Stimulated activated naive CD4-positive, alpha-beta T cell treated with Interleukin-2 at 50 U/mL for 16 hours (primary cell): ENCODE measurements around the gene CLIP1.
"Not testable (repeated sequence)": the region's sequence is repeated elsewhere in the genome, so short reads cannot be mapped to it uniquely, and the experiment has no call there.

Experiments
- DNase-seq: peaks from one replicate; lab custom pipeline; 2025; lab: John Stamatoyannopoulos, UW

Gene CLIP1

DNA sequence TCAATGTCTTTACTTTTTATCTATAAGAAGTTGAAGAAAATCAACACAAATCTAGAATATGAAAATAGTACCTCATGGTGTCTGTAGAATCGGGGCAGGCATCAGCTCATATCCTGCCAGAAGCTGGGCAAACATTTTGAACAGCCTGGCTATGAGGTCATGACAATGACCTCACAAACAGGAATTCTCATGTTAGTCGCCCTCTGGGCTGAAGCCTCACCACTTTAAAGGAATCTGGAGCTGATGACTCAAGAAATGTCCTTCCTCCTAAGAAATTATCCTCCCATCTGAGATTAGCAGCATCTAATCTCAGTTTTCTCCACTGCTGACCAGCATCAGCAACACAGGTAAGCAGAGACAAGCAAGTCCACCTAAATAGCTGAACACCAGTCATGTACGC lies 27.1 kb downstream of the CLIP1 start:
- DNase-seq = no peak

DNA sequence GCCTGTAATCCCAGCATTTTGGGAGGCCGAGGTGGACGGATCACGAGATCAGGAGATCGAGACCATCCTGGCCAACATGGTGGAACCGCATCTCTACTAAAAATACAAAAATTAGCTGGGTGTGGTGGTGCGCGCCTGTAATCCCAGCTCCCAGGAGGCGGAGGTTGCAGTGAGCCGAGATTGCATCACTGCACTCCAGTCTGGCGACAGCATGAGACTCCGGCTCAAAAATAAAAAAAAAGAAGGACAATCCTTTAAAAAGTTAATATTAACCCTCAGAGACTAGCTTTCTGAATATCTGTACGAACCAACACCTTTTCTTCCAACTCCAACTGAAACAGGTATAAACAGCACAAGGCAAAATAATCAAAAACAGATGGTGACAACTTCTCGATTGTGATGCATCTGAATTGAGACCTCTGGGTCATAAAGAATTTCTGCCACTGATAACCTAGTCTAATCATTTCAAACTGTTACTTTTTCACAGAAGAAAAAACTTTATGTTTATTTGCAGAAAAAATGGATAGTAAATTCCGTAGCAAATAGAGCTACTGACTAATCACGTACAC lies 27.8 kb downstream of the CLIP1 start:
- DNase-seq = no peak

DNA sequence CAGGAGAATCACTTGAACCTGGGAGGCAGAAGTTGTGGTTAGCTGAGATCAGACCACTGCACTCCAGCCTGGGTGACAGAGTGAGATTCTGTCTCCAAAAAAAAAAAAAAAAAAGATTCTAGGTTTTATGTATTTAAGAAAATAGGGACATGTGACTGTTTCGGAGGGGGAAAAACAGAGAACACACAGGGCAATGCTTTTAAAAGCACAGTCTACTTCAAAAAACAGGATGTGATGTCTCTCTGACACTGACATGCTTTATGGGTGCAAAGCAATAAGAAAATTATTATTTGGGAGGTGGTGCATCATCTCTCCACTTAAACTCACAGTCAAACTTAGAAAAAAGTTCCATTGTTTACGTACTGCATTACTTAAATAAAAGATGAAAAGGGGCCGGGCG lies 28.7 kb downstream of the CLIP1 start:
- DNase-seq = no peak

DNA sequence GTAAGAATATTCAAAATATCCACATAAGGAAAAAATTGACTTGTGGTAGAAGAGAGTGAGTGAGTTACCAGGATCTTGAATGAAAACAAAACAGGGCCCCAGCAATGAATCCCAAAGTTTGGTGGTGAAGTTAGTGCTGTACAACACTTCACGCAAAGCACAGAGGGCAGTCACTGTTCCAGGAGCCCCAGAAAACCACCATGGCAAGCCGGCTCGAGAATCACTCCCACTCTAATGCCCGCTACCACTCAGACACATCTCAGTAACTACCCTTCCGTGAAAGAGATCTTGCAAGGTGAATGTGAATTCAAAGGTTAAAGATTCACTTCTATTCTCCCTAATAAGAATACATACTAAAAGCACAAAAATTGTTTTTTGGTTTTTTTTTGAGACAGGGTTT lies 30.1 kb downstream of the CLIP1 start:
- no peak for DNase-seq

DNA sequence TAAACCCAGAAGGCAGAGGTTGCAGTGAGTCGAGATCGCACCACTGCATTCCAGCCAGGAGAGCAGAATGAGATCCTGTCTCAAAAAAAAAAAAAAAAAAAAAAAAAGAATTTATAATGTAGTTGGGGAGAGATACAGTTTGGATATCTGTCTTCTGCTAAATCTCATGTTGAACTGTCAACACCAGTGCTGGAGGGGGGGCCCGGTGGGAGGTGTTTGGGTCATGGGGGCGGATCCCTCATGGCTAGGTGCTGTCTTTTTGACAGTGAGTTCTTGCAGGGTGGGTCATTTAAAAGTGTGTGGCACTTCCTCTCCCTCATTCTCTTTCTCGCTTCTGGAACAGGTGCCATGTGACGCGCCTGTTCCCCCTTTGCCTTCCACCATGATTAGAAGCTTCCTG lies 32.8 kb downstream of the CLIP1 start:
- DNase-seq = no peak

DNA sequence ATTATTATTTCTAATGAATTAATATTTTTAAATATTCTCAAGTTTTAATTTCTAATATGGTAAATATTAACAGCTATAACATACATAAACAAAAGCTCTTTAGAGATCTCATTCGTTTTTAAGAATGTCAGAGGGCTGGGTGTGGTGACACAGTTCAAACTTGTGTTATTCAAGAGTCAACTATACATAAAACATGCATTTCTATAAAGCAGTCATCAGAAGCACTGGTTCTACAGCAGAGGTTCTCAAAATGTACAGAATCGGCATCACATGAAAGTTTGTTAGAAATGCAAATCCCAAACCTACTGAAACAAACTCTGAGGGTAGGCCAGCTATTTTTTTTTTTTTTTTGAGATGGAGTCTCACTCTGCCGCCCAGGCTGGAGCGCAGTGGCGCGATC lies 34.6 kb downstream of the CLIP1 start:
- DNase-seq = no peak

DNA sequence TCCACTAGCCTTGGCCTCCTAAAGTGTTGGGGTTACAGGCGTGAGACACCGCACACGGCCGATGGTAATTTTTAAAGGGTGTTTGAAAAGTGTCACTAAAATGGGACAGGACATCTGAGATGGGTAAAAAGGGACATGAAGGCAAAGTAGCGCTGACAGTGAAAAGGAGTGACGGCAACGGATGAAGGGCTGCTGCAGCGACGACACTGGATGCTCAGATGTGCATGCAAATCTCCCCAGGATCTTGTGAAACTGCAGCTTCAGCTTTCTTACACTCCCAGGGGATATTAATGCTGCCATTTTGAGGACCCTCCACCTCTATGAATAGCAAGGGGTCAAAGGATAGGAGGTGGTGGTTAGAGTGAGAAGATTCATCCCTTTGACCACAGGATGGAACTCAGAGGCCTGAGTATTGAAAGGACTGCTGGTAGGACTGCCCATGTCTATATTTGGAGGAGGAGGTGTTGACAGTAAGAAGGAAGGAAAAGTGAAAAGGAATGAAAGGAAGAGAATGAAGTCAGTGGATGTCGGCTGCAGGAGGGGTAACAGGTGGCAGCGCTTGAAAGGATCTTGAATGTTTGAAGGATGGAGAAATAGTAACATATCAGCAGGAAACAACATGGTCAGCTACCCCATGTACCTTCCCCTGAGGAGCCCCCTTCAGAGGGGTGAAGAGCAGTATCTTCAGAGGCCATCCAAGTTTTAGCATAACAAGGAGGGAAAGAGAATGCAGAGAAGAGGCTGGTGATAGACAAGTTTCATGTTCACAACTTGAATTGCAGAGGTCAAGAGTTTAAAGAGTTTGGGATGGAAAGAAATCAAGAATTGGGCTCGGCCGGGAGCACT lies 37.1 kb downstream of the CLIP1 start:
- no peak for DNase-seq

DNA sequence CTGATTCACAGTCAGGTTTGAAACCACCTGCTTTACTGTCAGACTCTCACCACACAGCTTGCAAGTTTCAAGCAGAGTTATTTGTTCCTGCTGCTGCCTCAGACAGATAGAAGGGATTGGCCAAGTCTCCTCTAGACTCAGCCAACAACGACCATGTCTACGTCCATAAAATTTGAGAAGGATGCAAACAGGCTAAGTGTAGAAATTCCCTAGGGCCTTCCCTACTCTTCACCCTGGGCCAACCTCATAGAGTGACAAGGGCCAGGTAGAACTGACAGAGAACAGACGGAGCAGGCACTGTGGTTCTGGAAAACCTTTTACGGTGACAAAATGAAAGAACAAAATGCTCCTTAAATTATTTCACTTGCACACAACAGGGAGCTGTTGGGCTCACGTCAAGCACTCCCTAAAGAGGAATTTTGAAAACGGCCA lies 39.5 kb downstream of the CLIP1 start:
- no peak for DNase-seq

DNA sequence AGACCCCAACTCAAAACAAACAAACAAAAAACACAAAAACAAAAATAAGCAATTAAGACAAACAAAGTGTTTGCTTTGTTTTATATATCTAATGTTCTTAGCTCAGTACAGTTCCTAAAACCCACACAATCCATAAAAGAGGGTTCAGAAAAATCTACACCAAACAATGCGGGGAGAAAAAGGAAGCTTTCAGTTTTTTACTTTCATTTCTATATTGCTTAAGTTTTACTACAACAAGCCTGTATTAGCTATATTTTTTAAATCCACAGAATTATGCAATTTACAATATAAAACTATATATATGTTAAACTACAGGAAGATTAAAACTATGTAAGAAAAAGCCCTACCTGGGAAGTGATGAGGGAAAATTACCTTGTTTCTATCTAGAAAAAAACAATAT lies 41.4 kb downstream of the CLIP1 start:
- DNase-seq = no peak

DNA sequence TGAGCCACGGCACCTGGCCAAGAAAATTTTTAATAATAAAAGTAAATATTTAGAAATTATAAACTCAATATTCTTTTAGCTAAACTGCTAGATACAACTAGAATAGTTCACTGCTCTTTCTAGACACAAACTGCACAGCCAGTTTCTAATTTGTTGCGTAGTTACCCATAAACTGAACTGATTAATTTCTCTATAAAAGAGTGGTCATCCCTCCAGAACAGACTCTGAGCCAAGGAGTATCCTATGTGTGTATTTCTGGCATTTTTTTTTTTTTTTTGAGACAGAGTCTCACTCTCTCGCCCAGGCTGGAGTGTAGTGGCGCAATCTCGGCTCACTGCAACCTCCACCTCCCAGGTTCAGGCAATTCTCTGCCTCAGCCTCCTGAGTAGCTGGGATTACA lies 45.7 kb downstream of the CLIP1 start:
- not testable (repeated sequence) for DNase-seq

DNA sequence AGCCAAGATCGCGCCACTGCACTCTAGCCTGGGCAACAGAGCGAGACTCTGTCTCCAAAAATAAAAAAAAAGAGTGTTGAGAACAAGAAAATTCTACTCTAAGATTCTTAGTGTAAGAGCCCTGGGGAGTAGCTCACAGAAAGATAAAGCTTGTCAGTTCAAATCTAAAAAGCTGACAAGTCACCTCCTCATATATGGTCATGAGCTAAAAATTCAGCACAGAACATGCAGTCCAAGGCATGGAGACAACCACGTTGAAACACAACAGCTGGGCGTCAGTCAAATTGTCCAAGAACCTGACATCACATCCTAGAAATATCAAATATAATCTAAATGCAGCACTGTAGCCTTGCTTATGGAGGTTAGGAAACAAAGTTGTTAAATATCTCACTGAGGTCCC lies 47.8 kb downstream of the CLIP1 start:
- no peak for DNase-seq

DNA sequence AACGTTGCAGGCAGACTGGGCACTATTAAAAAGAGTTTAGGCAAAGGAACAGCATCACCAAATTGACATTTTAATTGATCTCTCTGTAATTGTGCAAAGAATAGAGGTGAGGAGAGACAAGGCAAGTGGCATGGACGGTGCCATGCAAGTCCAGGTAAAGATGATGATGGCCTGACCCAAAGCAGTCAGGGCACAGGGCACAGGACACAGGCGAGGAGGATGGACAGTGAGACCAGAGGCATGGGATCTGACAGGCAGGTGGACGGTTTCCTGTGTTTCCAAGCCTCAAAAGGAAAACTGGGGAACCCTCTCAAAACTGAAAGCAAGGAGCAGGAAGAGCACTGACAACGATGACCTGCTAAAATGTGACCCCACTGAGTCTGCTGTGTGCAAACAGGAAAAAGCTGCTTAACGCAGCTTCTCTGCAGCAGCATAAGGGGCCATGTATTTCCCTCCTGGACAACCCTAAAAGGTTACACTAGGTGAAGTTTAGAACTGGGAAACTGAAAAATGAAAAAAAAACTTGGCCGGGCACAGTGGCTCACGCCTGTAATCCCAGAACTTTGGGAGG lies 50.9 kb downstream of the CLIP1 start:
- DNase-seq = no peak

DNA sequence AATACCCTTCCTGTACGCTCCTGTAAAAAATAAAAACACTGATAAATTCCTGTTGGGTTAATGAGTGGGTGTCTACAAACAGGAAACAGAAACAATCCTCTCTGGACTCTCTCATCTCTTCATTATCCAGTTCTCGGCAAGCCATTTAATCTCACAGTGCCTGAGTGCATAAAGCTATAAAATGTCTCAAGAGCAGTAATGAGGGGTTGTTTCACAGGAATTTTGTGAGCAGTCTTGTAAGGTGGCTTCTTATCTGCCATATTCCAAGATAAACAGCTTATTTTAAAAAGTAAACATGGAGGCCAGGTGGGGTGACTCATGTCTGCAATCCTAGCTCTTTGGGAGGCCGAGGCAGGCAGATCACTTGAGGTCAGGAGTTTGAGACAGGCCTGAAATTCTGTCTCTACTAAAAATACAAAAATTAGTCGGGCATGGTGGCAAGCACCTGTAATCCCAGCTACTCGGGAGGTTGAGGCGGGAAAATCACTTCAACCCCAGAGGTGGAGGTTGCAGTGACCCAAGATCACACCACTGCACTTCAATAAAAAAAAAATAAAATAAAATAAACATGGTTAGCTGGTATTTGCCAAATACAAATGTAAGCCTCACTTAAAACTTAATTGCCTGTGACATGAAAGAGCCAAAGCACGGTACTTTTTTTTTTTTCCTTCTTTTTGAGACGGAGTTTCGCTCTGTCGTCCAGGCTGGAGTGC lies 54.0 kb downstream of the CLIP1 start:
- no peak for DNase-seq

DNA sequence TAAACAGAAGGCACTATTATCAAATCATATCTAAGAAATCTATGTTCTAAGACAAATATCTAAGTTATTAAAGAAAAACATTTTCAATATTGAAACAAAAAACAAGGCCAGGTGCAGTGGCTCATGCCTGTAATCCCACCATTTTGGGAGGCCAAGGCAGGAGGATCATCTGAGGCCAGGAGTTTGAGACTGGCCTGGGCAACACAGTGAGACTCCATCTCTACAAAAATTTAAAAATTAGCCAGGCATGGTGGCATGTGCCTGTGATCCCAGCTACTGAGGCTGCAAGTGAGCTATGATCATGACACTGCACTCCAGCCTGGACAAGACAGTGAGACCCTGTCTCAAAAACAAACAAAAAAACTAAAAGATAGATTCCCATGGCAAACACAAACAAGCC lies 54.8 kb downstream of the CLIP1 start:
- not testable (repeated sequence) for DNase-seq

DNA sequence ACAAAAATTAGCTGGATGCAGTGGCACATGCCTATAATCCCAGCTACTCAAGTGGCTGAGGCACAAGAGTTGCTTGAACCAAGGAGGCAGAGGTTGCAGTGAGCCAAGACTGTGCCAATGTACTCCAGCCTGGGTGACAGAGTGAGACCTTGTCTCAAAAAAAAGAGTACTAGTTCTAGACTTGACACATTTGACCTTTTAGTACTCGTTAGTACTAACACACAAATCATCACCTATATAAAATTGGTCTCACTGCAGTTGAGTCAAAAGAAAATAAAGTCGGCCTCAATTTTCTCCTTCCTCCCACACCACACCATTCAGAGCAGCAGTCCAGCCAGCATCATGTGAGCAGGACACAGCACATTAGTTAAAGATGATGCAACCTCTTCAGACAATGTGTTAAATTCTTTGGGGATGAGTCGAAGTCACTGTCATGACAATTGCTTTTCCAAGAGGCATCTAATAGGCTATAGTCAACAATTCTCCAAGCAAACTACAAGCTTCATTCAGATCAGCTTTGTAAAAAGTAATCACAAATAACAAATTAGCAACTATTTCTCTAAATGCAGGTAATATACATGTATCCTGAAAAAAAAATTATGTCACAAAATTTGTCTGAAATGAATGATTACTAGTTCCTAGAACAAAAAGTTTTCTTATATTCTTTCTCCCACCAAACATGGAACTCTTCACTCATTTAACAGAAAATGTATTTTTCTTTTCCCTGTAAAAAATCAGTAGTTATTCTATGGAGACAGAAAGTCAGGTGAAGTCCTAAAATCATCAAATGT lies 55.6 kb downstream of the CLIP1 start:
- DNase-seq = no peak

DNA sequence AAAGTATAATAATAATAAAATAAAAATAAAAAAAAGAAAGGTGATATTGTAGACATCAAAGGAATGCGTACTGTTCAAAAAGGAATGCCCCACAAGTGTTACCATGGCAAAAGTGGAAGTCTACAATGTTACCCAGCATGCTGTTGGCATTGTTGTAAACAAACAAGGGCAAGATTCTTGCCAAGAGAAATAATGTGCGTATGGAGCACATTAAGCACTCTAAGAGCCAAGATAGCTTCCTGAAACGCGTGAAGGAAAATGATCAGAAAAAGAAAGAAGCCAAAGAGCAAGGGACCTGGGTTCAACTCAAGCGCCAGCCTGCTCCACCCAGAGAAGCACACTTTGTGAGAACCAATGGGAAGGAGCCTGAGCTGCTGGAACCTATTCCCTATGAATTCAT lies 57.2 kb downstream of the CLIP1 start:
- not testable (repeated sequence) for DNase-seq

DNA sequence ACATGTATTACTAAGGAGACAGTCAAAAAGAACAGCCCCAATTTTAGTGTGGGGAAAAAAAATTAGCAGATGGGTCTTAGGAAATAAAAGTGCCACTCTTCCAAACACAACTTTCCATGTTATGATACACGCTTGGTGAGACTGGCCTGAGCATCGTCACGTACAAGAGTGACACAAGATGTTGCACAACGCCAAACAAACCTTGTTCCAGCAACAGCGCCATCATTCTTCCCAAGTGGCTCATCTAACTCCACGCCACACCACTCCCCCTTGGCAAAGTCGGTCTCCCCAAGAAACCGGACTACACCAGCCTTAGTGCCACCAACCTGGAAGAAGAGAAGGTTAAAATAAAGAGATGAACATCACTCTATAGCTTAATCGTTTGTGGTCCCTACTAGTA lies 58.7 kb downstream of the CLIP1 start:
- DNase-seq = no peak

DNA sequence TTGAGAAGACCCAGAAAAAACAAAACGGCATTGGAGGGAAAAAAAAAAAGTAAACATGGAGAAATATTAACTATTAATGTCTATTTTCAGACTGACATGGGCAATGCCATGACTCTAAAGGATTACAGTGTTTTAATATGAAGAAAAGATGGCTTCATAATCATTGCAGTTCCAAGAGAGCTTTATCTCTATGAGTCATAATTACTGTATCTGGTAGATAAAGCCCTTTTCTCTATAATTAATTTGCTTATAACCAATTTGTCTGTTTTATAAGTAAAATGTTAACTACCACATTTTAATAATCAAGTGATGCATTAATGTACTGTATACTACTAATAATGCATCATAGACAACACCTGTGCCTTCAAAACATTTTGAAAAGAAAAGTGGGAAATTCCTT lies 59.7 kb downstream of the CLIP1 start:
- no peak for DNase-seq

DNA sequence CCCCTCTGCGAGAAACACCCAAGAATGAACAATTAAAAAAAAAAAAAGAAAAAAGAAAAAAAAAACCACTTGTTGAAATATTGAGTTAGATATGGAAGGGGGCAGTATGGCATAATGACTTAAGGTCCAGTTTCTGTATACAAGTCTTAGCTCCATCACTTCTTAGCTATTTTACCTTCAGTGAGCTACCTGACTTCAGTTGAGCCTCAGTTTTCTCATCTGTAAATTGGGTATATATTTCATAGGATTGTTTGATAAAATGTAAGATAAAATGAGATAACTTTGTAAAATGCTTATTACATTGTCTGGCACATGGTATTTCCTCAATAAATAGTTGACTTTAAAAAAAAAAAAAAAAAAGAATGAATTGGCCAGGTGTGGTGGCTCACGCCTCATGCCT lies 64.1 kb downstream of the CLIP1 start:
- not testable (repeated sequence) for DNase-seq

DNA sequence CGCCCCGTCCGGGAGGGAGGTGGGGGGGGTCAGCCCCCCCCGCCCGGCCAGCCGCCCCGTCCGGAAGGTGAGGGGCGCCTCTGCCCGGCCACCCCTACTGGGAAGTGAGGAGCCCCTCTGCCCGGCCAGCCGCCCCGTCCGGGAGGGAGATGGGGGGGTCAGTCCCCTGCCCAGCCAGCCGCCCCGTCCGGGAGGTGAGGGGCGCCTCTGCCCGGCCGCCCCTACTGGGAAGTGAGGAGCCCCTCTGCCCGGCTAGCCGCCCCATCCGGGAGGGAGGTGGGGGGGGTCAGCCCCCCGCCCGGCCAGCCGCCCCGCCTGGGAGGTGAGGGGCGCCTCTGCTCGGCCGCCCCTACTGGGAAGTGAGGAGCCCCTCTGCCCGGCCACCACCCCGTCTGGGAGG lies 64.9 kb downstream of the CLIP1 start:
- DNase-seq = not testable (repeated sequence)

DNA sequence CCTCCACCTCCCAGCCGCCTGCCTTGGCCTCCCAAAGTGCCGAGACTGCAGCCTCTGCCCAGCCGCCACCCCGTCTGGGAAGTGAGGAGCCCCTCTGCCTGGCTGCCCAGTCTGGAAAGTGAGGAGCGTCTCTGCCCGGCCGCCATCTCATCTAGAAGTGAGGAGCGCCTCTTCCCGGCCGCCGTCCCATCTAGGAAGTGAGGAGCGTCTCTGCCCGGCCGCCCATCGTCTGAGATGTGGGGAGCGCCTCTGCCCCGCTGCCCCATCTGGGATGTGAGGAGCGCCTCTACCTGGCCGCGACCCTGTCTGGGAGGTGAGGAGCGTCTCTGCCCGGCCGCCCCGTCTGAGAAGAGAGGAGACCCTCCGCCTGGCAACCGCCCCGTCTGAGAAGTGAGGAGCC lies 65.5 kb downstream of the CLIP1 start:
- DNase-seq = not testable (repeated sequence)

DNA sequence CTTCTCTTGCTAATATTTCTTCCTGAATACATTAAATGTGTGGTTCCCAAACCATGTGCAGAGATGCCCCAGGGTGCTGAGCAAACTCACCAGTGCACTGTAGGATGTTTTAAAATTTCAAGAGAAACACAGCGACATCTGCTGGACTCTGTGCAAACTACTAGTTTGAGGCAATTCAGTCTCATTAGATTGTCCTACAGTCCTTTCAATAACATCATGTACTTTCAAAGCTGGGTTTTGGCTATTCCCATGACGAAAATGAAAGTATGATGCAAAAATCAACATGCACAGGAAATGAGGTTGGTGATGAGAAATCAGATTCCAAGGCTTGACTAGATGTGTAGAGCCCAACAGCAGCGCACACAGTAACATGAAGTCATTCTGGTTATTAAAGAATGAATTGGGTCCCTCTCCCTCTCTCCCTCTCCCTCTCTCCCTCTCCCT lies 66.3 kb downstream of the CLIP1 start:
- DNase-seq = peak; percentile 30
